HCT116 (cell line): ENCODE measurements around the gene KRT15. TPM values are rescaled to one million over a fixed set of nuclear protein-coding genes. Genes with fewer than 3 reads are reported as not detected.

ENCODE experiments used
- ATAC-seq: fragments of 200-7000 bp; cut with Tn5 transposase; 2 replicates; pipeline ENCODE4 v1.9.1; 2020; ENCODE audit warnings: mild to moderate bottlenecking, moderate library complexity
- BruUV-seq: library from RNA; stranded (reverse); fragments of 400-500 nt; replicated peaks from 2 replicates; lab custom pipeline; 2021; lab: Mats Ljungman, UMichigan
- CTCF ChIA-PET: fragments of 300-600 bp; sonication (Branson Sonifier 250); formaldehyde crosslinking; loops from one replicate; lab custom pipeline; 2021; ENCODE audit warnings: antibody characterized with exemption; lab: Charles Lee
- POLR2A ChIA-PET: fragments of 300-600, 350-600 bp; sonication (Branson Sonifier 250); formaldehyde crosslinking; loops from one replicate; lab custom pipeline; 2021; ENCODE audit warnings: antibody characterized with exemption; lab: Charles Lee
- RAD21 ChIA-PET, 2 experiments: fragments of 300-600 bp; sonication (Branson Sonifier 250); formaldehyde crosslinking; loops; one replicate each; lab custom pipeline; 2023; ENCODE audit warnings: low total read pairs in 2 of 2; ENCODE audit not compliant: uncharacterized antibody in 2 of 2, unreplicated experiment in 2 of 2, low non-redundant PET in 1 of 2; lab: Charles Lee
- DNase-seq: peaks from one replicate; pipeline ENCODE4 v3.0.0-alpha.2; 2010; ENCODE audit warnings: low read depth, low spot score
- H2AFZ ChIP-seq: fragments of 200-600 bp; shearing (Covaris generic), sonication (generic); 2 replicates; pipeline ENCODE4 v1.6.1; 2017; ENCODE audit warnings: low read depth, mixed run types, mixed read lengths, antibody characterized with exemption, low read length; ENCODE audit not compliant: poor library complexity, severe bottlenecking
- H3K27ac ChIP-seq: 2 replicates; pipeline ENCODE4 v1.5.1; 2012; ENCODE audit warnings: low read depth, low read length
- H3K27me3 ChIP-seq: fragments of 200-600 bp; sonication (generic); 2 replicates; pipeline ENCODE4 v1.6.1; 2016; ENCODE audit warnings: mixed run types, low read length, mixed read lengths; ENCODE audit not compliant: insufficient read depth
- H3K36me3 ChIP-seq, 2 experiments: fragments of 200-500 bp in 1 of 2; fragments of 200-600 bp in 1 of 2; sonication (Bioruptor generic) in 1 of 2; sonication (generic) in 1 of 2; 2 replicates each; pipeline versions ENCODE4 v1.5.1 to v1.6.1; 2014 to 2016; ENCODE audit warnings: low read length in 2 of 2, inconsistent platforms in 1 of 2, mixed read lengths in 1 of 2, mixed run types in 1 of 2; ENCODE audit not compliant: insufficient read depth in 2 of 2, control insufficient read depth in 1 of 2
- H3K4me1 ChIP-seq, 2 experiments: fragments of 200-600 bp in 1 of 2; sonication (generic) in 1 of 2; 2 replicates each; pipeline versions ENCODE4 v1.5.1 to v1.6.1; 2012 to 2017; ENCODE audit warnings: low read length in 2 of 2, inconsistent platforms in 1 of 2, mild to moderate bottlenecking in 1 of 2, mixed read lengths in 1 of 2, mixed run types in 1 of 2, moderate library complexity in 1 of 2; ENCODE audit not compliant: insufficient read depth in 2 of 2, control insufficient read depth in 1 of 2
- H3K4me2 ChIP-seq: fragments of 200-600 bp; sonication (generic); 2 replicates; pipeline ENCODE4 v1.6.1; 2017; ENCODE audit warnings: mixed run types, low read length, mixed read lengths
- H3K4me3 ChIP-seq, 2 experiments: fragments of 200-600 bp in 1 of 2; sonication (generic) in 1 of 2; replicated peaks in 1 of 2; 2 replicates each; pipeline ENCODE4 v1.5.1; 2011 to 2016; ENCODE audit warnings: low read length in 2 of 2, control low read depth in 1 of 2, low read depth in 1 of 2, mild to moderate bottlenecking in 1 of 2, mixed read lengths in 1 of 2, mixed run types in 1 of 2
- H3K79me2 ChIP-seq: fragments of 200-600 bp; sonication (generic); 2 replicates; pipeline ENCODE4 v1.6.1; 2017; ENCODE audit warnings: mild to moderate bottlenecking, mixed run types, low read length, moderate library complexity, mixed read lengths; ENCODE audit not compliant: insufficient read depth
- H3K9ac ChIP-seq: fragments of 200-600 bp; sonication (generic); 2 replicates; pipeline ENCODE4 v1.6.1; 2016; ENCODE audit warnings: low read length, mixed read lengths
- H3K9me2 ChIP-seq: fragments of 200-600 bp; sonication (generic), shearing (Covaris generic); 2 replicates; pipeline ENCODE4 v1.6.1; 2017; ENCODE audit warnings: mixed run types, mild to moderate bottlenecking, moderate library complexity; ENCODE audit not compliant: insufficient read depth
- H3K9me3 ChIP-seq, 2 experiments: fragments of 200-500 bp in 1 of 2; fragments of 200-600 bp in 1 of 2; sonication (Bioruptor generic) in 1 of 2; sonication (generic) in 1 of 2; 2 replicates each; pipeline ENCODE4 v1.6.1; 2014 to 2017; ENCODE audit warnings: low read length in 2 of 2, mixed read lengths in 2 of 2, inconsistent platforms in 1 of 2, low read depth in 1 of 2, mild to moderate bottlenecking in 1 of 2, mixed run types in 1 of 2, moderate library complexity in 1 of 2; ENCODE audit not compliant: control insufficient read depth in 1 of 2, insufficient read depth in 1 of 2
- H4K20me1 ChIP-seq: fragments of 200-600 bp; sonication (generic), shearing (Covaris generic); 2 replicates; pipeline ENCODE4 v1.6.1; 2017; ENCODE audit warnings: mixed run types, mild to moderate bottlenecking, moderate library complexity; ENCODE audit not compliant: insufficient read depth
- ATF3 ChIP-seq: IDR thresholded peaks from 2 replicates; pipeline ENCODE4 v1.6.1; 2012
- CTCF ChIP-seq, 3 experiments: fragments of 200-600 bp in 1 of 3; sonication (generic) in 1 of 3; IDR thresholded peaks in 2 of 3; conservative IDR thresholded peaks in 1 of 3; 2 replicates each; pipeline ENCODE4 v1.5.1; 2012 to 2017; ENCODE audit warnings: low read depth in 2 of 3, low read length in 2 of 3, antibody characterized with exemption in 1 of 3, borderline replicate concordance in 1 of 3, control low read depth in 1 of 3, mild to moderate bottlenecking in 1 of 3, mixed read lengths in 1 of 3, mixed run types in 1 of 3, moderate library complexity in 1 of 3; ENCODE audit not compliant: insufficient read depth in 1 of 3
- EZH2 ChIP-seq: fragments of 200-600 bp; sonication (generic); IDR thresholded peaks from 2 replicates; pipeline ENCODE4 v1.6.1; 2017; ENCODE audit warnings: antibody characterized with exemption, mixed run types
- MAX ChIP-seq: IDR thresholded peaks from 2 replicates; pipeline ENCODE4 v1.6.1; 2012
- SIN3A ChIP-seq: IDR thresholded peaks from 2 replicates; pipeline ENCODE4 v1.6.1; 2012; ENCODE audit warnings: low read depth
- ZBTB33 ChIP-seq: IDR thresholded peaks from 2 replicates; pipeline ENCODE4 v1.6.1; 2011; ENCODE audit warnings: mild to moderate bottlenecking, low read length, moderate library complexity; ENCODE audit not compliant: insufficient replicate concordance; ENCODE audit errors: extremely low read depth
- ZNF274 ChIP-seq: fragments of 200-500 bp; sonication (Bioruptor generic); IDR thresholded peaks from 2 replicates; pipeline ENCODE4 v1.6.1; 2014; ENCODE audit warnings: mild to moderate bottlenecking, low read depth, low read length, inconsistent platforms
- intact Hi-C: fragments of 100-400 bp; cut with micrococcal nuclease; formaldehyde crosslinking; loops from 2 replicates; pipeline ENCODE4 v1.10.0; 2022
- total RNA-seq: library from RNA; stranded (reverse); gene quantifications from one replicate; pipeline ENCODE4 v1.2.1, GENCODE V29; 2021; ENCODE audit not compliant: unreplicated experiment

Gene KRT15
- total RNA-seq, 1 experiment from 2014 or later = 37.1 TPM

GRCh38 chr17:41556306-41556705 lies 37.6 kb upstream of the KRT15 start:
- DNase-seq (no peak), ATAC-seq (no peak)
- no peaks in the 10 kb centered on the region for H3K27me3 ChIP-seq
- ChIA-PET CTCF (no interaction called here), POLR2A (no interaction called here), RAD21 (no interaction called here)
- H3K27ac ChIP-seq = no peak overlapping the region
- H3K4me3 ChIP-seq = no peak overlapping the region
- H3K9me2 ChIP-seq = no peaks in the 10 kb centered on the region
- no peaks in the 10 kb centered on the region for H3K36me3 ChIP-seq
- H2AFZ ChIP-seq = no peak overlapping the region
- BruUV-seq = no TSS peak
- intact Hi-C loops = no loop called here
- peaks cover 0 to 25% of the 10 kb centered on the region in 2 experiments; a peak in 2 of 4 replicates for H3K4me1 ChIP-seq
- H3K9me3 ChIP-seq = no peaks in the 10 kb centered on the region
- H3K4me2 ChIP-seq = no peak overlapping the region
- no peaks in the 10 kb centered on the region for H3K79me2 ChIP-seq
- no peak for TF ChIP-seq MAX
- no peaks in the 10 kb centered on the region for H4K20me1 ChIP-seq
- no peak overlapping the region for H3K9ac ChIP-seq

- H3K79me2 ChIP-seq = no peaks in the 10 kb centered on the region
- H4K20me1 ChIP-seq = no peaks in the 10 kb centered on the region
- no peaks in the 10 kb centered on the region for H3K9me2 ChIP-seq
- peaks cover 0 to 29% of the 10 kb centered on the region in 2 experiments; a peak in 2 of 4 replicates for H3K4me1 ChIP-seq
- intact Hi-C loops = no loop called here
- BruUV-seq = no TSS peak
- H2AFZ ChIP-seq = no peak overlapping the region
- no peak overlapping the region for H3K27ac ChIP-seq
- POLR2A ChIA-PET = interaction anchor here (0.8 to 1.1 kb wide), 2 partner anchors 29 to 133 kb away, joined by 3 to 5 read pairs; partner anchors contain the start of gene EIF1
- no peaks in the 10 kb centered on the region for H3K36me3 ChIP-seq
- CTCF ChIA-PET = interaction anchor here (0.9 to 1.2 kb wide), 2 partner anchors 94 to 107 kb away, joined by 3 to 7 read pairs; no protein-coding TSS in a partner anchor
- H3K4me3 ChIP-seq = no peak overlapping the region
- no peak overlapping the region for H3K4me2 ChIP-seq
- ATAC-seq (no peak), DNase-seq (no peak)
- TF ChIP-seq EZH2 (no peak), SIN3A (no peak), ATF3 (no peak), ZBTB33 (no peak), ZNF274 (no peak), CTCF (IDR thresholded peaks at IDR 0.05 in 2 of 3, conservative IDR thresholded peaks at IDR 0.05 in 1 of 3; ENCODE audit: borderline replicate concordance in 1 of 3, insufficient read depth in 1 of 3, low read depth in 2 of 3, low read length in 2 of 3) (no peak)
- no peaks in the 10 kb centered on the region for H3K27me3 ChIP-seq
- H3K9me3 ChIP-seq = no peaks in the 10 kb centered on the region
- RAD21 ChIA-PET = no interaction called here
- H3K9ac ChIP-seq = no peak overlapping the region
Measured at GRCh38 chr17:41555105-41555887, 36.6 kb upstream of the KRT15 start.
